ENCODE results near the gene ID4. TPM values are rescaled to one million over a fixed set of nuclear protein-coding genes. Genes with fewer than 3 reads are reported as not detected.

Gene ID4
- total RNA-seq, 1 experiment from 2014 or later = 3.0 TPM

DNA sequence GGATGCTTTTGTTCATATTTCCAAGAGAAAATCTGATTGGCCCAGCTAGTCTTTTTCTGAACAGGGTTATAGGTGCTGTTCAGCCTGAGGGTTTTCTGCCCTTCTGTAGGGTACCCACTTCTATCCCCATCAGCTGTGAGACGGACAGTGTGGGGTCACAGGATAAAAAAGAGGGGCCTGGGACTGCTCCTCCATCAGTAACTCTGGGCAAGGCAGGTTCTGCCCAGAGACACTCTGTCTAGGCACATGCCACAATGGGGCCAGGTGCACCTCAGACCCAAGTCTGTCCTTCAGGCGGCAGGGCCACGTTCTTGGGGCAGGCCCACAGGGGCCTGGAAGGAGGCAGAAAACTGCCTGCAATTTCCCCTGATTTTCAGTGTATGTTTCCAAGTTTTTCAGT, 20.0 kb downstream of the ID4 start:
- no peak for DNase-seq (ENCODE audit: low read depth)

DNA sequence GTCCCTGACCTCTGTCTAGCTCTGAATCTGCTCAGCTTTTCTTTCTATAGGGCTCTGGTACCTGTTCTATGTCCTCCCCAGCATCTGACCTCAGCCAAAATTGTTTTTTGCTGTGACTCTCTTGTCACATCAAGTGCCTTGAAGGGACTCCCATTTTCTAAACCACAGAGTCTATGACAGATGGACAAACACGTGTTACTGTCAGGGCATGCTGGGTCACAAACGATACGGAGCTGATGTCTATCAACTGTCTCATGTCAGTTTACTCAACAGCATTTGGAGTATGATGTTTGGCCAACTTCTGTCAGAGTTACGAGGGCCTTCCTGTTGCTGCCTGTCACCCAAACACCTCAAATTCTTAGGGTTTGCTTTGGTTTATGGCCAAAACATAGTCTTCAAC, 20.5 kb downstream of the ID4 start:
- DNase-seq (ENCODE audit: low read depth) = no peak

DNA sequence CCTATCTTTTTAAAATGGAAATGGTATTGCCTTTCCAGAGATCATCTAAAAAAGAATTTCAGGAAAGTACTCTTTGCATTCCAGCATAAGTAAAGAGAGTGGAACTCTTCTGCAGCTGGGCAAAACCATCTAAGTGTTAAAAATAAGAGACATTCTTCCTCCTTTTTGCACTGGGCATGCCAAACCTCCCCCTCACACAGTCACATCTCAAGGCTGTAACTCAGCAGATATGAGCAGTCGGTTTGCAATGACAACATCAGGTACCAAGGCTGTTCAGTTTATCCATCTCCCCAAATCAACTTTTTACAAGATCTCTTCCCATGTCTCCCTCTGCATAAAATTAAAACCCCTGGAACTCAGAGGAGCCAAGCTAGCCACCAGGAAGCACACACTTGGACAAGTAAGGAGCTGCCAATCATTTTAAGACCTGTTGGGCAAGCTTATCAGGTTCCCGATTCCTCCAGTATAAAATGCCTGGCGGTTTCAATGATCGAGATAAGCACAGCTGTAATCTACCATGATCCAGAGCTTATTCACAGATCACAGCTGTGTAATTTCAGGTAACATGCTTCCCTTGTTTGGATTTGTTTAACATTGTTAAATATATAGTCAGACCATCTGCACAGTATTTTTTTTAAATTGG, 23.2 kb downstream of the ID4 start:
- no peak for DNase-seq (ENCODE audit: low read depth)

DNA sequence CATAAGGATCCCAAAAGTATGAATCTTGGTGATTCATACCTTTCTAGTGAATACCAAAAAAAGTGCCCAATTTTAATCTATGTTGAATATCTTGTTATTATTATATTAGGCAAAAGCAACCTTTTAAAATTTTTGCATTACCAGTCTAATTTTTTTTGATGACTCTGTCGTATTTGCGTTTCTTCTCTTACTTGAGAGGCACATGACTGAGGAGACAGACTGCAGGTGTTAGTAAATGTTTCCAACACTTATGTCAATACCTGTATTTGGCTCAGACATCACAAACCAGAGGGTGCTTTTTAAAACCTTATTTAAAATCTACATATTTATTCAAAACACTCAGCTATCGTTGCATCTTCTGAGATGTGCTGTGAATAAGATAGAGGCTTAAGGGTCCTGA, 27.1 kb downstream of the ID4 start:
- DNase-seq (ENCODE audit: low read depth) = no peak

DNA sequence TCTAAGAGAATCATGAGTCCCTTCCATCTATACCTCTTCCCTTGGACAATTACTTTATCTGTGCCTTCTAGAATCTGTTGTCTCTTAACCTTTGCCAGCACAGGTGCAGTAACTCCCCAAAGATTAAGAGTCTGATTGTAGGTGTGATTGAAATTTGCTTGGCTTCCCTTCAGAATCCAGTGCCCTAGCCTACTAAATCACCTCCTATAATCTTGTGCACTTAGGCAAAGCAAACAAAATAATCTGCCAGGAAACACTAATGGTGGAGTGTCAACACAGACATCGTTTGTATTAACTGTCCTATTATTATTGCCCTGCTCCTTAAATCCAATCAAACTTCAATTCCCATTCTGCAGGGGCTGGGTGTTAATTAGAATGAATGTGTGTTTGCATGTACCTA, 28.0 kb downstream of the ID4 start:
- DNase-seq (ENCODE audit: low read depth) = no peak

DNA sequence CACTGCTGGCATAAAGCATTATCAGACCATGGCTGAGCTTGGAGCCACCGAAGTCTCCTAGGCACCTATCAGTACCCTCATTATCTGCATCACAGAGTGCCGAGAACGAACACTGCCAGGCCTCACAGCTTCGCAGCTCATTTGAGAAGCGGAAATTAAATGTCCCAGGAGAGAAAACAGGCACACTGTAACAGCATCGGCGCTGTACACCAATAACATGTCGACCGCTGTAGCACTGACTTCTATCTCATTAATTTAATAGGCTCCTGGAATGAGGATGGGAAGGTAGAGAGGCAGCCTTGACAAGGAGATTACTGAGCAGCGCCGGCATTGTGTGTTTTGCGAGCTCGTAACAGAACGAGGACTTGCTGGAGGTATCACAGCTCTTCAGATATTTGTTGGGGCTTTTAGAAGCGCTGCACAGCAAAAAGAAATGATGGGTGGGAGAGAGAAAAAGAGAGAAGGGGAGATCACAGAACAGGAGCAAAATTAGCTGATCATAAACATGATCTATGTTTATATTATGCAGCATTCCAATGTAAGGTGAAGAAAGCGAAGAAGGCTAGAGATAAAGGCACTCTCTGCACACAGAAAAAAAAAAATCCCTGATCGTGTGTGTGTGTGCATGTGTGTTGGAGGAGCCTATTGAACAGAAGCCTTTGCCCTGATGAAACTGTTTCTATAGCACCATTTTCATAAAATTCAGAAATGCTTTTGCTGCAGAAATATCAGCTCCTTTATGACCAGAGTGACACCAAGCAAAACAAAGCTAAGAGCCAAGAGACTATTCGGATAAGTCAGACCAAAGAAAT, 29.2 kb downstream of the ID4 start:
- no peak for DNase-seq (ENCODE audit: low read depth)

DNA sequence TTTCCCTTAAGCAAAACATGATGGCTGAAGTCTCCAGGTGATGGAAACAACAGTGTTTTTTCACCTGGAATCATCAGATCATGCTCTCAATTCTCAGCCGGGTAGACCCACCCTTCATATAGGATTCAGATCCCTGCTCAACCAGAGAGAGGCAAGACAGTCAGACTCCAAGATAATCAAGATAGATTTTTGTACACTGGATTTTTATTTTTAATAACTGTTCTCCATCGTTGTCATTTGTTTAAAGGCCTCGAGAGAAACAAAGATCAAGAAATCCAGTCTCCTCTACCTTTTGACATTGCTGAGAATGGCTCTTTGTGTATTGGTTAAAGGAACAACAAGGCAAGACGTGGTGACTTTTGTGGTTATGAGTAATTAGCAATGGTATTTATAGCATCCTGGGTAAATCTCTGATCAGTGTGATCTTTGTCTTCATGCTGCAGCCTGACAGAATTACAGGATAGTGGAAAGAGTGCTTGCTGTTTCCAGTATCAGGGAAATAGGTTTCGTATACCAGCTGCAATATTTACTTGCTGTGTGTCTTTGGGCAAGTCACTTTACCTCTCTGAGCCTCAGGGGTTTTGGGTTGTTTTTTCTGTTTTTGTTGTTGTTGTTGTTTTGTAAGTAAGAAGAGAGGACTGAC, 29.9 kb downstream of the ID4 start:
- peak; percentile 58 for DNase-seq (ENCODE audit: low read depth)

DNA sequence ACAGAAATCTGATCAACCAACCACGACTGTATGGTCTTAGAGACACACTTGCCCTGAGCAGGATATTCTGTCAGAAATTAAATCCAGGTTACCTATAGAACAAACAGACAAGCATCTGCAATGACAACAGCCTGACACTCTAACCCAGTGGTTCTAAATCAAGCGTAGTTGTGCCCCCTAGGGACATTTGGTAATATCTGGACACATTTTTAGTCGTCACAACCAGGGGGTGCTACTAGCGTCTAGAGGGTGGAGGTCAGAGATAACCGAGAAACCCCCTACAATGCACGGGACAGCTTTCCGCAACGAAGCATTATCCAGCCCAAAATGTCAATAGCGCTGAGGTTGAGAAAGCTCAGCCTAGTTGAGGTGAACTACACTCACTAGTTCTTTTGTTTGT, 32.3 kb downstream of the ID4 start:
- no peak for DNase-seq (ENCODE audit: low read depth)

DNA sequence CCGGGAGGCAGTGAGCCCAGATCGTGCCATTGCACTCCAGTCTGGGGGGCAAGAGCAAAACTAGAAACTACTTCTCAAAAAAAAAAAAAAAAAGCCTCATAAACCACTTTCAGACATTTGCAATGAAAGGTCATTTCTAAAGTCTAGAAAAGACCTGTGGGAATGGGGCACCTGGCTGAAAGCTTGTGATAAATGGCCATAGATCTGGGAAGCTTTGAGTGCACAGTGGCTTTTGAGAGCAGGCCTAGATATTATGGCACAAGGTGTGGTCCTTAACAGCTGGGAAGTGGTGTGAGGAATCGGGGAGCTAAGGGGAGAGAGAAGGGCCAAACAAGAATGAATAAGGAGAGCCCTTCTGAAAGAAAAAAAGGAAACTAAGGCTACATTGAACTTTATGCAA, 33.2 kb downstream of the ID4 start:
- no peak for DNase-seq (ENCODE audit: low read depth)

DNA sequence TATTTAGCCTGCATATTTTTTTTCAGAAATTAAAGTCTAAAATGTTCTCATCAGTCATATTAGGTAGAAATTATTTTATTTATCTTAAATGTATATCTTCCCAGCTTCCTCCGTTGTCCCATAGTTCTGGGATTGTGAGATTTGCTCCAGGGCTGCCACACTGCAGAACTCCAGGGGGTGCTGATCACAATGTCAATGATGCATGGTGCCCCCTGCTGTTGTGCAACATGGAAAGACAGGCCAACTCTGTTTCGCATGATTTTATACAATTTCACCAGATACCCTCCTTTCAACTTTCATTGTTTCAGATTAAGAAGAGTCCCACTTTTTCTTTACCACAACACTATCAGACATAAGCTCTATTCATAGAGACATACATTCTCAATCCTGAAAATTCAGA, 35.9 kb downstream of the ID4 start:
- peak; percentile 30 for DNase-seq (ENCODE audit: low read depth)

DNA sequence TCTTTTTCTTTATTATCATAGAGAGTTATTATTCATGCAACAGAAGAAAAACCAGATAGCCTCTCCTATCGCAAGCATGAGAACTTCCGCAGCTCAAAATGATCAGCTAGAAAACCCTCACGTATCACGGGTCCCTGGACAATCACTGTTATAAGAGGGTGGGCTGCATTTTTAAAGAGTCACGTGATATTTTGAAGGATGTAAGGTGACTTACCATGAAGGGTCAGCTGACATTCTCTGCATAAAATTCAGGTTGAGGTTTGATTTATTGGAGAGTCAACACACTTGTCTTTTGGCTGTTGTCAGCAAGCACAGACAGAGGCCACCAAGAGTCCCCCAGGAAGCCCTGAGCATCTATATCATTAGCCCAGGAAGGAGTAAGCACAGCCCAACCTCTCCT, 39.5 kb downstream of the ID4 start:
- no peak for DNase-seq (ENCODE audit: low read depth)

DNA sequence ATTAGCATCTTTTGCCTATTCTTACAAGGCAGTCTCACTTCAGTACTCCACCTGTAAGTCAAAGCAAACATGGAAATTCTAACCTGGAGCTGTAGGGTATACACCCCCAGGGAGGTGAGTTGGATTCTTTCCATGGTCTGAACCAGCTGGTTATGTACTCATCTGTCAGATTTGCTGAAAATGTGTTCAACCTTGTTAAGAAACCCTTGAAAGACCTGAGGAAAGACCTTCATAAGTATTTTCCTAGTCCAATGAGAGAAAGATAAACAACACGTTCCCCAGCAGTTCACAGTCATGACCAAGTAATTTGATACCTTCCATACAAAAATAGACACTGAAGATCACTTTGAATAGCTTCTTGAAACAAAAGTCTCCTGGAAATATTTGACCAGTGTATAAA, 42.5 kb downstream of the ID4 start:
- no peak for DNase-seq (ENCODE audit: low read depth)

DNA sequence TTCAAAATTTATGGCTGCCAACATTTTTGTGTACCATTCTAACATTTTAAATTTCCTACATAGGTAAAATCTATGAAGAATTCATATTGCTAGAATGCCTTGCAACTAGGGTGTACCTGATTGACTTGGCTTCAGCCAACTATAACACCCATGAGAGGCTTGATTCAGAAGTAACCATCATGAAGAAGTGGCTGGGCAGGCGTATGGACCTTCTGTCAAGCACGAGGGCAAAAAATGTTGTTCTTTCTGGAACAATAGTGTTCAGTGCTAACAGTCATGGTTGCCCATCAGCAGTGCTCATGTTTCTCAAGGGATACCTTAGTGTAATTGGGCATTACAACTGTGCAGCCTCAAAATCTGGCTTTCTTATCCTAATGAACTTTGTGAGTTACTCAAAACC, 42.9 kb downstream of the ID4 start:
- DNase-seq (ENCODE audit: low read depth) = no peak

DNA sequence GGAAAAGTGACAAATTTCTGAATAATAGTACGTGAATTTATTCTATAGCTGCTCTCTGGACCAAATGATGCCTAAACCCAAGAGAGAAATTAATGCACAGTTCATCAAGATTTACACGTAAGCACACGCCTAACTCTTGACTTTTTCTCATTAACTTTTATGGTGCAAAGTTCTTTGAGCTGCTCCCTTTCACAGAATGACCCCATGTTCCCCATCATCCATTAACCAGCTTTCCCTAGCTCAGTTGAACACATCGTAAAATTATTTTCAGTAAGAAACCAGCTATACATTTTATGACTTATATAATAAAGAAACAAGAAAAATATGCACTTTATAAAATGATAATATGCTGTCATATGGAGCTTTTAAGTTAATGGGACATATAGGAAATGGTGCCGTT, 54.3 kb downstream of the ID4 start:
- DNase-seq (ENCODE audit: low read depth) = no peak

All from Daoy (cell line).